ENCODE measurements around the gene TP63.

TP63 gene

GRCh38 chr3:189780546-189781270 is 149.5 kb downstream of the TP63 start:
- DNase-seq (ENCODE audit: low read depth): no peak

- no peak for DNase-seq (ENCODE audit: low read depth)
Measured at GRCh38 chr3:189781415-189781814, 150.2 kb downstream of the TP63 start.

GRCh38 chr3:189786479-189787064 is 155.4 kb downstream of the TP63 start:
- DNase-seq (ENCODE audit: low read depth): no peak

GRCh38 chr3:189787191-189787590 is 156.0 kb downstream of the TP63 start:
- DNase-seq (ENCODE audit: low read depth): no peak

- no peak for DNase-seq (ENCODE audit: low read depth)
Measured at GRCh38 chr3:189787632-189788031, 156.4 kb downstream of the TP63 start.

GRCh38 chr3:189789432-189789831 is 158.2 kb downstream of the TP63 start:
- no peak for DNase-seq (ENCODE audit: low read depth)

GRCh38 chr3:189790658-189791057 is 159.5 kb downstream of the TP63 start:
- DNase-seq (ENCODE audit: low read depth): no peak

GRCh38 chr3:189792046-189792929 is 161.1 kb downstream of the TP63 start:
- DNase-seq (ENCODE audit: low read depth): no peak

GRCh38 chr3:189794518-189794917 is 163.3 kb downstream of the TP63 start:
- DNase-seq (ENCODE audit: low read depth): no peak

GRCh38 chr3:189797103-189797750 is 166.0 kb downstream of the TP63 start:
- no peak for DNase-seq (ENCODE audit: low read depth)

GRCh38 chr3:189799366-189799765 is 168.2 kb downstream of the TP63 start:
- DNase-seq (ENCODE audit: low read depth): no peak

GRCh38 chr3:189800436-189800835 is 169.2 kb downstream of the TP63 start:
- no peak for DNase-seq (ENCODE audit: low read depth)

- DNase-seq (ENCODE audit: low read depth): no peak
Measured at GRCh38 chr3:189803254-189803653, 172.1 kb downstream of the TP63 start.

GRCh38 chr3:189805375-189806067 is 174.3 kb downstream of the TP63 start:
- DNase-seq (ENCODE audit: low read depth): no peak

- no peak for DNase-seq (ENCODE audit: low read depth)
Measured at GRCh38 chr3:189806171-189806951, 175.2 kb downstream of the TP63 start.

- DNase-seq (ENCODE audit: low read depth): no peak
Measured at GRCh38 chr3:189808246-189809007, 177.2 kb downstream of the TP63 start.

- DNase-seq (ENCODE audit: low read depth): no peak
Measured at GRCh38 chr3:189809583-189809982, 178.4 kb downstream of the TP63 start.

- no peak for DNase-seq (ENCODE audit: low read depth)
Measured at GRCh38 chr3:189812806-189813465, 181.7 kb downstream of the TP63 start.

- no peak for DNase-seq (ENCODE audit: low read depth)
Measured at GRCh38 chr3:189813647-189814240, 182.6 kb downstream of the TP63 start.
